K562 (cell line): ENCODE data around the gene PSPC1. TPM values are rescaled to one million over a fixed set of nuclear protein-coding genes. Genes with fewer than 3 reads are reported as not detected.
"Not testable (repeated sequence)": the region's sequence is repeated elsewhere in the genome, so short reads cannot be mapped to it uniquely, and the experiment has no call there.

Experiments
- ARNT ChIP-seq, 2 experiments: fragments of 450-650 bp; IDR thresholded peaks; 2 replicates each; pipeline ENCODE4 v1.6.1; 2016; ENCODE audit warnings: mild to moderate bottlenecking in 1 of 2
- CXXC5 ChIP-seq: fragments of 250-450 bp; sonication (Bioruptor Pico); IDR thresholded peaks from 2 replicates; pipeline ENCODE4 v1.8.0; 2022; ENCODE audit warnings: inconsistent platforms, mild to moderate bottlenecking, moderate library complexity
- EP300 ChIP-seq: IDR thresholded peaks from 2 replicates; pipeline ENCODE4 v1.6.1; 2012; ENCODE audit warnings: low read length, improper control_type of control experiment
- EP400 ChIP-seq: fragments of 450-650 bp; IDR thresholded peaks from 2 replicates; pipeline ENCODE4 v1.6.1; 2017; ENCODE audit warnings: antibody characterized with exemption, mild to moderate bottlenecking, moderate library complexity
- HLTF ChIP-seq: fragments of 450-650 bp; IDR thresholded peaks from 2 replicates; pipeline ENCODE4 v1.6.1; 2016
- MEF2D ChIP-seq: conservative IDR thresholded peaks from 2 replicates; pipeline ENCODE4 v1.6.1; 2016; ENCODE audit warnings: low read depth, missing genetic modification characterization, missing compliant biosample characterization
- MEIS2 ChIP-seq: fragments of 450-650 bp; IDR thresholded peaks from 2 replicates; pipeline ENCODE4 v1.6.1; 2014; ENCODE audit warnings: mild to moderate bottlenecking; ENCODE audit not compliant: partially characterized antibody
- OTX1 ChIP-seq: fragments of 450-650 bp; formaldehyde crosslinking; IDR thresholded peaks from 2 replicates; pipeline ENCODE4 v1.4.0; 2022; ENCODE audit warnings: mild to moderate bottlenecking
- POLR2A ChIP-seq: fragments of 450-650 bp; conservative IDR thresholded peaks from 2 replicates; pipeline ENCODE4 v1.6.1; 2016
- POLR2B ChIP-seq: fragments of 450-650 bp; IDR thresholded peaks from 2 replicates; pipeline ENCODE4 v1.6.1; 2018; ENCODE audit warnings: low read depth; ENCODE audit not compliant: partially characterized antibody
- POLR2H ChIP-seq: IDR thresholded peaks from 2 replicates; pipeline ENCODE4 v1.6.1; 2016; ENCODE audit warnings: missing genetic modification characterization, low read depth, mild to moderate bottlenecking, control low read depth, missing compliant biosample characterization, moderate library complexity
- RBFOX2 ChIP-seq: fragments of 200-400 bp; formaldehyde crosslinking; IDR thresholded peaks from 2 replicates; pipeline ENCODE4 v1.6.1; 2017; ENCODE audit warnings: low read depth, mild to moderate bottlenecking, low read length, moderate library complexity
- SMARCE1 ChIP-seq: fragments of 450-650 bp; IDR thresholded peaks from 2 replicates; pipeline ENCODE4 v1.7.1; 2016; ENCODE audit warnings: mild to moderate bottlenecking
- ZBTB40 ChIP-seq, 2 experiments: fragments of 450-650 bp in 1 of 2; sonication (generic) in 1 of 2; formaldehyde crosslinking in 1 of 2; IDR thresholded peaks; 2 replicates each; pipeline versions ENCODE4 v1.7.1 to v1.9.0; 2016 to 2022; ENCODE audit warnings: inconsistent platforms in 1 of 2, mild to moderate bottlenecking in 1 of 2, missing genetic modification reagents in 1 of 2
- ZBTB43 ChIP-seq: sonication (generic); formaldehyde crosslinking; IDR thresholded peaks from 2 replicates; pipeline ENCODE4 v1.8.0; 2023; ENCODE audit warnings: mild to moderate bottlenecking, missing genetic modification reagents
- polyA plus RNA-seq, 8 experiments: library from polyadenylated mRNA; depleted of rRNA in 4 of 8; stranded (reverse) in 5 of 8; unstranded in 3 of 8; fragments of >200 nt; fragmentation: Nextera tagmentation in 2 of 8; fragmentation: Illumina TruSeq in 1 of 8; extraction: Ambion mirVana in 2 of 8; extraction: Trizol in 1 of 8; gene quantifications; 2 replicates each; pipeline versions ENCODE4 v1.2.1 to v1.2.3, GENCODE V29; 2011 to 2014; ENCODE audit warnings: inconsistent platforms in 1 of 8, missing spikeins in 1 of 8
- total RNA-seq, 7 experiments: library from RNA; depleted of rRNA in 6 of 7; stranded (reverse); fragments of >200 nt in 6 of 7; fragmentation: Illumina TruSeq in 2 of 7; extraction: Trizol in 2 of 7; gene quantifications; 2 replicates each; pipeline versions ENCODE4 v1.2.1 to v1.2.3, GENCODE V29; 2011 to 2021; ENCODE audit warnings: low replicate concordance in 1 of 7
- TF ChIP-seq, protein P1 (sequence below): fragments of 450-650 bp; IDR thresholded peaks from 2 replicates; pipeline ENCODE4 v1.6.1; 2016; ENCODE audit warnings: antibody characterized with exemption

PSPC1 gene
- total and polyA plus RNA-seq, 9 of the 15 experiments (the other 6 are each of a cell fraction or from before 2014, with no cell fraction given), result 8.6 to 60.4 (median 42.4) TPM

DNA sequence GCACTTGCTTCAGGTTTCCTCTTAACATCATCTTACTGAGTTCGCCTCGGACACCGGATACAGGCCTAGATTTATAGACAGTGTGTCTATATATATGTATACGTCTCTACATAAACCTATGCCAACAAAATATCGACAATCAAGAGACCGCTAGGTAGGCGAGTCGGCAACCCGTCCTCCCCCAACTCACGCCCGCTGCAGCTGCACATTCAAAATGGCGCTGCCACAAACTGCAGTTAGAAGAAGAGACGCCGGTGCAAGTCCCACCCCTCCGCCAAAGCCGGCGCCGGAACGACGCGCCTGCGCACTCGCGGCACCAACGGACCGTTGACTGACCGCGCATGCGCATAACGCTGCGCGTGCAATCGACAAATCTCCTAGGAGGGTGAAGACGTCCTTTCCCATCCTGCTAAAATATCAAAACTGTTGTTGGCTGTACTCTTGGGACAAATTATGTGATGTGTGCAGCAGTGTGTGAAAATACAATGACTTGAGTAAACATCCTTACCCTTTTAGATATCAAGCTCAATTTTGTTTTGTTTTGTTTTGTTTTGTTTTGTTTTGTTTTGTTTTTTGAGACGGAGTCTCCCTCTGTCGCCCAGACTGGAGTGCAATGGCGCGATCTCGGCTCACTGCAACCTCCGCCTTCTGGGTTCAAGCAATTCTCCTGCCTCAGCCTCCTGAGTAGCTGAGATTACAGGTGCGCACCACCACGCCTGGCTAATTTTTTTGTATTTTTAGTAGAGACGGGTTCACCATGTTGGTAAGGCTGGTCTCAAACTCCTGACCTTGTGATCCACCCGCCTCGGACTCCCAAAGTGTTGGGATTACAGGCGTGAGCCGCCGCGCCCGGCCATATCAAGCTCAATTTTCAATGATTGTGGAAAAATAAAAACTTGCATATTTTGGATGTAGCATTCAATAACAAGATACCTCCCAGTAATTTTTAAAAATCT is at the start of gene PSPC1 (continued):
- TF ChIP-seq ZBTB40 (IDR thresholded peaks at IDR 0.05) (0 out of 2 replicates have a peak, but pooled peaks have one; percentile 22), POLR2H (tag) (peak; percentile 94), MEF2D (tag) (0 out of 2 replicates have a peak, but pooled peaks have one; percentile 12), POLR2A (peak; percentile 84), HLTF (0 out of 2 replicates have a peak, but pooled peaks have one; percentile 47), RBFOX2 (peak; percentile 91), EP400 (peak; percentile 72), SMARCE1 (0 out of 2 replicates have a peak, but pooled peaks have one; percentile 24), CXXC5 (CRISPR knock-in tag) (peak; percentile 57), POLR2B (peak; percentile 94), EP300 (peak; percentile 44; the same call in 1 of the 2 replicates), ZBTB43 (CRISPR knock-in tag) (0 out of 2 replicates have a peak, but pooled peaks have one; percentile 71), MEIS2 (peak; percentile 93), ARNT (IDR thresholded peaks at IDR 0.05) (0 out of 4 replicates have a peak, but pooled peaks of 1 of the 2 experiments have one; percentile 34), OTX1 (CRISPR knock-in tag) (0 out of 2 replicates have a peak, but pooled peaks have one; percentile 41)
- TF ChIP-seq ZBTB40 (CRISPR knock-in tag; IDR thresholded peaks at IDR 0.05), result not testable (repeated sequence)
- TF ChIP-seq, protein P1, sequence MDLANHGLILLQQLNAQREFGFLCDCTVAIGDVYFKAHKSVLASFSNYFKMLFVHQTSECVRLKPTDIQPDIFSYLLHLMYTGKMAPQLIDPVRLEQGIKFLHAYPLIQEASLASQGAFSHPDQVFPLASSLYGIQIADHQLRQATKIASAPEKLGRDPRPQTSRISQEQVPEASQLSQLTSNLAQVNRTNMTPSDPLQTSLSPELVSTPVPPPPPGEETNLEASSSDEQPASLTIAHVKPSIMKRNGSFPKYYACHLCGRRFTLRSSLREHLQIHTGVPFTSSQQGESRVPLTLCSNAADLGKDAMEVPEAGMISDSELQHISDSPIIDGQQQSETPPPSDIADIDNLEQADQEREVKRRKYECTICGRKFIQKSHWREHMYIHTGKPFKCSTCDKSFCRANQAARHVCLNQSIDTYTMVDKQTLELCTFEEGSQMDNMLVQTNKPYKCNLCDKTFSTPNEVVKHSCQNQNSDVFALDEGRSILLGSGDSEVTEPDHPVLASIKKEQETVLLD, result peak; percentile 99
